IMR-90 (cell line): Measurements from ENCODE around the gene IBA57. TPM values are rescaled to one million over a fixed set of nuclear protein-coding genes. Genes with fewer than 3 reads are reported as not detected.

ENCODE experiments used
- ATAC-seq: fragments of 200-7000 bp; cut with Tn5 transposase; 2 replicates; pipeline ENCODE4 v1.9.1; 2020; ENCODE audit warnings: low read depth, mild to moderate bottlenecking, moderate library complexity
- BruUV-seq: library from RNA; stranded (reverse); fragments of 400-500 nt; replicated peaks from 2 replicates; lab custom pipeline; 2021; lab: Mats Ljungman, UMichigan
- CTCF ChIA-PET: fragments of 300-600 bp; formaldehyde crosslinking; extraction: SDS; loops from one replicate; lab custom pipeline; 2021; ENCODE audit warnings: antibody characterized with exemption; lab: Yijun Ruan, JAX
- POLR2A ChIA-PET: fragments of 300-600 bp; sonication (Branson Sonifier 250); formaldehyde crosslinking; loops from one replicate; lab custom pipeline; 2022; ENCODE audit warnings: antibody characterized with exemption; ENCODE audit not compliant: unreplicated experiment; lab: Charles Lee
- DNase-seq: peaks from one replicate; pipeline ENCODE4 v3.0.0; 2013
- H2AFZ ChIP-seq: replicated peaks from 2 replicates; pipeline ENCODE3; 2013; ENCODE audit warnings: low read length, mild to moderate bottlenecking; ENCODE audit not compliant: poor library complexity
- H2AK5ac ChIP-seq: 2 replicates; pipeline ENCODE4 v1.6.1; 2013; ENCODE audit warnings: low read depth, low read length, inconsistent platforms
- H2AK9ac ChIP-seq: replicated peaks from 2 replicates; pipeline ENCODE3; 2013; ENCODE audit warnings: mild to moderate bottlenecking, low read depth, low read length, moderate library complexity; ENCODE audit not compliant: poor library complexity
- H2BK120ac ChIP-seq: 2 replicates; pipeline ENCODE4 v1.6.1; 2013; ENCODE audit warnings: low read depth, low read length, inconsistent platforms
- H2BK15ac ChIP-seq: 3 replicates; pipeline ENCODE4 v1.6.1; 2013; ENCODE audit warnings: low read depth, low read length, inconsistent platforms
- H2BK20ac ChIP-seq: 2 replicates; pipeline ENCODE4 v1.6.1; 2013; ENCODE audit warnings: low read depth, mild to moderate bottlenecking, inconsistent platforms, low read length, moderate library complexity
- H2BK5ac ChIP-seq: 2 replicates; pipeline ENCODE4 v1.6.1; 2013; ENCODE audit warnings: mild to moderate bottlenecking, low read depth, low read length, inconsistent platforms; ENCODE audit not compliant: poor library complexity, severe bottlenecking
- H3K14ac ChIP-seq: replicated peaks from 2 replicates; pipeline ENCODE4 v1.6.1; 2013; ENCODE audit warnings: low read depth, low read length, inconsistent platforms
- H3K18ac ChIP-seq: 2 replicates; pipeline ENCODE4 v1.6.1; 2013; ENCODE audit warnings: low read depth, low read length, control low read depth
- H3K23ac ChIP-seq: 2 replicates; pipeline ENCODE4 v1.6.1; 2013; ENCODE audit warnings: low read depth, low read length, inconsistent platforms
- H3K27ac ChIP-seq: 2 replicates; pipeline ENCODE4 v1.5.1; 2013; ENCODE audit warnings: mild to moderate bottlenecking, control low read depth, low read length; ENCODE audit not compliant: insufficient read depth
- H3K27me3 ChIP-seq: 2 replicates; pipeline ENCODE4 v1.6.1; 2013; ENCODE audit warnings: low read length; ENCODE audit not compliant: control insufficient read depth, insufficient read depth
- H3K36me3 ChIP-seq: 2 replicates; pipeline ENCODE4 v1.6.1; 2013; ENCODE audit warnings: low read length, mixed read lengths; ENCODE audit not compliant: control insufficient read depth, insufficient read depth
- H3K4ac ChIP-seq: 2 replicates; pipeline ENCODE4 v1.6.1; 2013; ENCODE audit warnings: low read depth, low read length, inconsistent platforms
- H3K4me1 ChIP-seq: 2 replicates; pipeline ENCODE4 v1.6.1; 2013; ENCODE audit warnings: low read length, mixed read lengths; ENCODE audit not compliant: control insufficient read depth, insufficient read depth
- H3K4me2 ChIP-seq: 2 replicates; pipeline ENCODE4 v1.6.1; 2013; ENCODE audit warnings: low read depth, mild to moderate bottlenecking, control low read depth, low read length, moderate library complexity
- H3K4me3 ChIP-seq: 2 replicates; pipeline ENCODE4 v1.5.1; 2013; ENCODE audit warnings: low read depth, mild to moderate bottlenecking, control low read depth, low read length, moderate library complexity; ENCODE audit not compliant: insufficient read depth
- H3K56ac ChIP-seq: 2 replicates; pipeline ENCODE4 v1.6.1; 2013; ENCODE audit warnings: low read length, inconsistent platforms; ENCODE audit not compliant: insufficient read depth; ENCODE audit errors: extremely low read depth
- H3K79me1 ChIP-seq, 2 experiments: 2 replicates each; pipeline ENCODE4 v1.6.1; 2013; ENCODE audit warnings: low read length in 2 of 2, inconsistent platforms in 1 of 2, low read depth in 1 of 2
- H3K9ac ChIP-seq: 2 replicates; pipeline ENCODE4 v1.6.1; 2013; ENCODE audit warnings: low read depth, low read length, control low read depth
- H3K9me1 ChIP-seq: 2 replicates; pipeline ENCODE4 v1.6.1; 2013; ENCODE audit warnings: low read length, inconsistent platforms; ENCODE audit not compliant: insufficient read depth
- H3K9me3 ChIP-seq: 2 replicates; pipeline ENCODE4 v1.6.1; 2013; ENCODE audit warnings: low read length; ENCODE audit not compliant: control insufficient read depth, insufficient read depth
- H4K20me1 ChIP-seq: 2 replicates; pipeline ENCODE4 v1.6.1; 2013; ENCODE audit warnings: low read length, inconsistent platforms; ENCODE audit not compliant: insufficient read depth
- H4K5ac ChIP-seq: 2 replicates; pipeline ENCODE4 v1.6.1; 2013; ENCODE audit warnings: mild to moderate bottlenecking, low read depth, low read length, control low read depth
- H4K8ac ChIP-seq, 2 experiments: 2 replicates each; pipeline ENCODE4 v1.6.1; 2013; ENCODE audit warnings: low read depth in 2 of 2, low read length in 2 of 2, control low read depth in 1 of 2, inconsistent platforms in 1 of 2
- H4K91ac ChIP-seq: 2 replicates; pipeline ENCODE4 v1.6.1; 2013; ENCODE audit warnings: low read depth, low read length, inconsistent platforms; ENCODE audit not compliant: insufficient read depth
- CTCF ChIP-seq: conservative IDR thresholded peaks from 2 replicates; pipeline ENCODE4 v1.5.1; 2012; ENCODE audit warnings: mild to moderate bottlenecking, low read depth, low read length, improper control_type of control experiment
- MAFK ChIP-seq: IDR thresholded peaks from 2 replicates; pipeline ENCODE4 v1.6.1; 2012; ENCODE audit warnings: low read depth, low read length, improper control_type of control experiment
- NFE2L2 ChIP-seq: fragments of 150-350 bp; IDR thresholded peaks from 2 replicates; pipeline ENCODE4 v1.6.1; 2016; ENCODE audit warnings: low read depth, mild to moderate bottlenecking, low read length
- POLR2A ChIP-seq: IDR thresholded peaks from 2 replicates; pipeline ENCODE4 v1.6.1; 2012; ENCODE audit warnings: mild to moderate bottlenecking, low read depth, low read length
- RCOR1 ChIP-seq: IDR thresholded peaks from 2 replicates; pipeline ENCODE4 v1.6.1; 2012; ENCODE audit warnings: mild to moderate bottlenecking, low read length, improper control_type of control experiment; ENCODE audit not compliant: insufficient replicate concordance
- USF2 ChIP-seq: fragments of 150-350 bp; IDR thresholded peaks from 2 replicates; pipeline ENCODE4 v1.6.1; 2017; ENCODE audit warnings: mild to moderate bottlenecking, antibody characterized with exemption, low read length, low read depth
- WGBS, 2 experiments: methylation state at CpG; one replicate each; pipeline versions ENCODE4 v1.1.5 to v1.1.7; 2013; ENCODE audit warnings: missing lambda C conversion rate in 2 of 2; ENCODE audit not compliant: insufficient read length in 1 of 2; ENCODE audit errors: extremely low coverage in 2 of 2; 5-methylcytosine and 5-hydroxymethylcytosine counted together
- dilution Hi-C: fragments of 300-500 bp; cut with HindIII; formaldehyde crosslinking; loops from one replicate; pipeline ENCODE4 v1.14.3; 2018; ENCODE audit warnings: low sequenced_read_pairs; ENCODE audit not compliant: unreplicated experiment
- in situ Hi-C: fragments of 300-500 bp; cut with MboI; formaldehyde crosslinking; loops from 3 replicates; pipeline ENCODE4 v1.14.3; 2019; ENCODE audit warnings: low sequenced_read_pairs, inconsistent platforms, mixed read lengths
- intact Hi-C: fragments of 100-400 bp; cut with micrococcal nuclease; formaldehyde crosslinking; loops from 2 replicates; pipeline ENCODE4 v1.10.0; 2022
- polyA plus RNA-seq, 3 experiments: library from polyadenylated mRNA; depleted of rRNA; stranded (reverse); fragments of >200 nt; gene quantifications; 2 replicates each; pipeline ENCODE4 v1.2.3, GENCODE V29; 2012; ENCODE audit warnings: low replicate concordance in 1 of 3
- total RNA-seq: library from RNA; depleted of rRNA; stranded (reverse); fragments of >200 nt; gene quantifications from 2 replicates; pipeline ENCODE4 v1.2.3, GENCODE V29; 2012

IBA57 gene
- total and polyA plus RNA-seq, 2 of the 4 experiments (the other 2 are of a cell fraction) = 2.0 to 2.6 TPM

- no peak for TF ChIP-seq RCOR1
Observed at GRCh38 chr1:228154670-228155571, 10.7 kb upstream of the IBA57 start (continued).

GRCh38 chr1:228155596-228156514 lies 9.7 kb upstream of the IBA57 start:
- no peak overlapping the region for H3K4me2 ChIP-seq
- H3K36me3 ChIP-seq = no peaks in the 10 kb centered on the region
- no TSS peak for BruUV-seq
- no peak overlapping the region for H2BK120ac ChIP-seq
- no peaks in the 10 kb centered on the region for H3K27me3 ChIP-seq
- no peak overlapping the region for H2BK20ac ChIP-seq
- ATAC-seq (no peak), DNase-seq (no peak)
- ChIA-PET POLR2A (no interaction called here), CTCF (no interaction called here)
- H3K27ac ChIP-seq = no peak overlapping the region
- peaks cover 8% of the 10 kb centered on the region for H3K4me1 ChIP-seq
- no peak overlapping the region for H2AK9ac ChIP-seq
- TF ChIP-seq NFE2L2 (no peak), CTCF (no peak), MAFK (no peak), USF2 (no peak), POLR2A (no peak)
- H3K18ac ChIP-seq = no peak overlapping the region
- no peak overlapping the region for H3K14ac ChIP-seq
- peaks cover 6% of the 10 kb centered on the region; the same call in 1 of the 2 replicates for H4K20me1 ChIP-seq
- intact Hi-C loops (no loop called here), dilution Hi-C loops (no loop called here), in situ Hi-C loops (no loop called here)
- no peak overlapping the region for H3K9ac ChIP-seq
- peaks cover 5 to 25% of the 10 kb centered on the region in 2 experiments; a peak in 3 of 4 replicates for H3K79me1 ChIP-seq
- no peak overlapping the region for H3K56ac ChIP-seq
- H3K4ac ChIP-seq = no peak overlapping the region
- H3K9me1 ChIP-seq = peaks cover 16% of the 10 kb centered on the region
- no peak overlapping the region for H2BK15ac ChIP-seq
- H3K4me3 ChIP-seq = no peak overlapping the region
- no peak overlapping the region for H2BK5ac ChIP-seq
- no peak overlapping the region for H2AK5ac ChIP-seq
- no peak overlapping the region for H4K91ac ChIP-seq
- 83% methylated on average over 8 of the region's 16 CpGs; no CpG with 5 or more reads in 1 of the 2 experiments for WGBS, 2 experiments
- no peak overlapping the region for H3K23ac ChIP-seq
- H3K9me3 ChIP-seq = no peaks in the 10 kb centered on the region
- no peak overlapping the region for H4K5ac ChIP-seq
- no peak overlapping the region for H2AFZ ChIP-seq
- no peak overlapping the region for H4K8ac ChIP-seq
